HG02981 (cell line): ENCODE results near the gene METTL25B.
A peak's percentile ranks its signal among the peaks of the same experiment; 100 is the strongest.

ENCODE experiments used
- ATAC-seq: cut with Tn5 transposase; IDR thresholded peaks from one replicate; pipeline ENCODE4 v1.9.1; 2021; ENCODE audit warnings: mild to moderate bottlenecking, moderate library complexity; ENCODE audit not compliant: unreplicated experiment

The METTL25B gene

GRCh38 chr1:156766298-156767100 lies 38.2 kb downstream of the METTL25B start:
- ATAC-seq = peak; percentile 15

- peak; percentile 93 for ATAC-seq
Observed at GRCh38 chr1:156767101-156767878, 39.0 kb downstream of the METTL25B start, which contains the start of gene PRCC. PRCC (plus strand) TSS chr1:156767535; CDS start chr1:156767772, 237 bp downstream.

GRCh38 chr1:156767879-156768604 lies 39.8 kb downstream of the METTL25B start:
- no peak for ATAC-seq

GRCh38 chr1:156768610-156769295 lies 40.5 kb downstream of the METTL25B start:
- no peak for ATAC-seq

GRCh38 chr1:156772222-156772621 lies 44.0 kb downstream of the METTL25B start:
- ATAC-seq = no peak

GRCh38 chr1:156772728-156773497 lies 44.6 kb downstream of the METTL25B start:
- no peak for ATAC-seq

GRCh38 chr1:156773607-156774006 lies 45.3 kb downstream of the METTL25B start:
- ATAC-seq = no peak

- ATAC-seq = no peak
Observed at GRCh38 chr1:156775799-156776198, 47.5 kb downstream of the METTL25B start.

GRCh38 chr1:156776942-156777341 lies 48.7 kb downstream of the METTL25B start:
- no peak for ATAC-seq

GRCh38 chr1:156777573-156777972 lies 49.3 kb downstream of the METTL25B start:
- no peak for ATAC-seq

GRCh38 chr1:156781585-156782186 lies 53.4 kb downstream of the METTL25B start:
- no peak for ATAC-seq

GRCh38 chr1:156785458-156785857 lies 57.2 kb downstream of the METTL25B start:
- ATAC-seq = no peak
